HEK293 (cell line): ENCODE measurements around the gene PPID.

Experiments used
- GLIS2 ChIP-seq: fragments of 450-650 bp; formaldehyde crosslinking; IDR thresholded peaks from 2 replicates; pipeline ENCODE4 v1.5.1; 2016; ENCODE audit warnings: missing biosample characterization, missing genetic modification characterization
- HOXD13 ChIP-seq: sonication (generic); formaldehyde crosslinking; IDR thresholded peaks from 2 replicates; pipeline ENCODE4 v1.8.0; 2022; ENCODE audit warnings: missing genetic modification reagents, borderline replicate concordance
- KLF10 ChIP-seq: fragments of 450-650 bp; IDR thresholded peaks from 2 replicates; pipeline ENCODE4 v1.5.1; 2018; ENCODE audit warnings: missing biosample characterization, mild to moderate bottlenecking, missing genetic modification characterization
- KLF16 ChIP-seq: fragments of 450-650 bp; formaldehyde crosslinking; IDR thresholded peaks from 2 replicates; pipeline ENCODE4 v1.5.1; 2017; ENCODE audit warnings: missing biosample characterization, missing genetic modification characterization
- KLF7 ChIP-seq: fragments of 450-650 bp; formaldehyde crosslinking; IDR thresholded peaks from 2 replicates; pipeline ENCODE4 v1.5.1; 2016; ENCODE audit warnings: missing biosample characterization, missing genetic modification characterization, borderline replicate concordance
- SALL2 ChIP-seq: fragments of 450-650 bp; formaldehyde crosslinking; IDR thresholded peaks from 2 replicates; pipeline ENCODE4 v1.5.0; 2017; ENCODE audit warnings: missing biosample characterization, mild to moderate bottlenecking, missing genetic modification characterization, borderline replicate concordance
- TRIM28 ChIP-seq: IDR thresholded peaks from 2 replicates; pipeline ENCODE4 v1.6.1; 2011; ENCODE audit warnings: low read length, control low read depth, borderline replicate concordance
- YY2 ChIP-seq: fragments of 450-650 bp; formaldehyde crosslinking; IDR thresholded peaks from 2 replicates; pipeline ENCODE4 v1.5.1; 2016; ENCODE audit warnings: missing biosample characterization, missing genetic modification characterization
- ZBTB10 ChIP-seq: fragments of 450-650 bp; formaldehyde crosslinking; IDR thresholded peaks from 2 replicates; pipeline ENCODE4 v1.5.1; 2016; ENCODE audit warnings: missing biosample characterization, missing genetic modification characterization
- ZBTB21 ChIP-seq: fragments of 450-650 bp; formaldehyde crosslinking; IDR thresholded peaks from 2 replicates; pipeline ENCODE4 v1.5.1; 2017; ENCODE audit warnings: missing biosample characterization, missing genetic modification characterization
- ZFHX2 ChIP-seq: fragments of 450-650 bp; formaldehyde crosslinking; conservative IDR thresholded peaks from 2 replicates; pipeline ENCODE4 v1.5.1; 2016; ENCODE audit warnings: missing biosample characterization, missing genetic modification characterization
- ZFP3 ChIP-seq: fragments of 450-650 bp; formaldehyde crosslinking; IDR thresholded peaks from 2 replicates; pipeline ENCODE4 v1.5.1; 2016; ENCODE audit warnings: low read depth, missing biosample characterization, missing genetic modification characterization
- ZNF140 ChIP-seq: fragments of 450-650 bp; formaldehyde crosslinking; IDR thresholded peaks from 2 replicates; pipeline ENCODE4 v1.5.1; 2016; ENCODE audit warnings: missing biosample characterization, missing genetic modification characterization
- ZNF184 ChIP-seq: fragments of 450-650 bp; IDR thresholded peaks from 2 replicates; pipeline ENCODE4 v1.5.1; 2018; ENCODE audit warnings: missing biosample characterization, mild to moderate bottlenecking, missing genetic modification characterization
- ZNF214 ChIP-seq: fragments of 450-650 bp; formaldehyde crosslinking; IDR thresholded peaks from 2 replicates; pipeline ENCODE4 v1.5.1; 2017; ENCODE audit warnings: missing biosample characterization, mild to moderate bottlenecking, missing genetic modification characterization, borderline replicate concordance
- ZNF221 ChIP-seq: fragments of 450-650 bp; formaldehyde crosslinking; IDR thresholded peaks from 2 replicates; pipeline ENCODE4 v1.5.1; 2017; ENCODE audit warnings: missing biosample characterization, missing genetic modification characterization, borderline replicate concordance
- ZNF341 ChIP-seq: fragments of 450-650 bp; formaldehyde crosslinking; IDR thresholded peaks from 2 replicates; pipeline ENCODE4; 2016; ENCODE audit warnings: low read depth, missing biosample characterization, missing genetic modification characterization
- ZNF501 ChIP-seq: fragments of 450-650 bp; formaldehyde crosslinking; IDR thresholded peaks from 2 replicates; pipeline ENCODE4 v1.5.1; 2016; ENCODE audit warnings: missing biosample characterization, missing genetic modification characterization
- ZNF521 ChIP-seq: fragments of 450-650 bp; formaldehyde crosslinking; IDR thresholded peaks from 2 replicates; pipeline ENCODE4 v1.5.1; 2017; ENCODE audit warnings: missing biosample characterization, mild to moderate bottlenecking, missing genetic modification characterization
- ZNF561 ChIP-seq: fragments of 450-650 bp; IDR thresholded peaks from 2 replicates; pipeline ENCODE4 v1.5.1; 2018; ENCODE audit warnings: missing biosample characterization, missing genetic modification characterization, borderline replicate concordance
- ZNF571 ChIP-seq: fragments of 450-650 bp; formaldehyde crosslinking; IDR thresholded peaks from 2 replicates; pipeline ENCODE4 v1.5.0; 2017; ENCODE audit warnings: missing biosample characterization, missing genetic modification characterization
- ZNF585B ChIP-seq: fragments of 450-650 bp; formaldehyde crosslinking; IDR thresholded peaks from 2 replicates; pipeline ENCODE4 v1.5.1; 2016; ENCODE audit warnings: missing biosample characterization, missing genetic modification characterization
- ZNF600 ChIP-seq: fragments of 450-650 bp; formaldehyde crosslinking; IDR thresholded peaks from 2 replicates; pipeline ENCODE4 v1.5.1; 2016; ENCODE audit warnings: missing biosample characterization, missing genetic modification characterization
- ZNF629 ChIP-seq: fragments of 450-650 bp; formaldehyde crosslinking; IDR thresholded peaks from 2 replicates; pipeline ENCODE4 v1.5.1; 2017; ENCODE audit warnings: missing biosample characterization, missing genetic modification characterization
- ZNF654 ChIP-seq: fragments of 450-650 bp; formaldehyde crosslinking; IDR thresholded peaks from 2 replicates; pipeline ENCODE4 v1.5.1; 2016; ENCODE audit warnings: low read depth, missing biosample characterization, missing genetic modification characterization
- ZNF76 ChIP-seq: fragments of 450-650 bp; formaldehyde crosslinking; IDR thresholded peaks from 2 replicates; pipeline ENCODE4; 2016; ENCODE audit warnings: low read depth, missing biosample characterization, missing genetic modification characterization, borderline replicate concordance
- ZNF776 ChIP-seq: fragments of 450-650 bp; formaldehyde crosslinking; IDR thresholded peaks from 2 replicates; pipeline ENCODE4 v1.5.0; 2017; ENCODE audit warnings: missing biosample characterization, missing genetic modification characterization, borderline replicate concordance
- ZSCAN5A ChIP-seq: fragments of 450-650 bp; formaldehyde crosslinking; IDR thresholded peaks from 2 replicates; pipeline ENCODE4 v1.5.1; 2016; ENCODE audit warnings: missing biosample characterization, missing genetic modification characterization
- TF ChIP-seq, protein P1 (sequence below): fragments of 450-650 bp; formaldehyde crosslinking; IDR thresholded peaks from 2 replicates; pipeline ENCODE4 v1.5.1; 2017; ENCODE audit warnings: missing biosample characterization, missing genetic modification characterization
- TF ChIP-seq, protein P2 (sequence below): fragments of 450-650 bp; formaldehyde crosslinking; IDR thresholded peaks from 2 replicates; pipeline ENCODE4 v1.5.1; 2016; ENCODE audit warnings: missing biosample characterization, missing genetic modification characterization
- TF ChIP-seq, protein P3 (sequence below): fragments of 450-650 bp; formaldehyde crosslinking; IDR thresholded peaks from 2 replicates; pipeline ENCODE4 v1.5.1; 2017; ENCODE audit warnings: missing biosample characterization, missing genetic modification characterization

The PPID gene

DNA sequence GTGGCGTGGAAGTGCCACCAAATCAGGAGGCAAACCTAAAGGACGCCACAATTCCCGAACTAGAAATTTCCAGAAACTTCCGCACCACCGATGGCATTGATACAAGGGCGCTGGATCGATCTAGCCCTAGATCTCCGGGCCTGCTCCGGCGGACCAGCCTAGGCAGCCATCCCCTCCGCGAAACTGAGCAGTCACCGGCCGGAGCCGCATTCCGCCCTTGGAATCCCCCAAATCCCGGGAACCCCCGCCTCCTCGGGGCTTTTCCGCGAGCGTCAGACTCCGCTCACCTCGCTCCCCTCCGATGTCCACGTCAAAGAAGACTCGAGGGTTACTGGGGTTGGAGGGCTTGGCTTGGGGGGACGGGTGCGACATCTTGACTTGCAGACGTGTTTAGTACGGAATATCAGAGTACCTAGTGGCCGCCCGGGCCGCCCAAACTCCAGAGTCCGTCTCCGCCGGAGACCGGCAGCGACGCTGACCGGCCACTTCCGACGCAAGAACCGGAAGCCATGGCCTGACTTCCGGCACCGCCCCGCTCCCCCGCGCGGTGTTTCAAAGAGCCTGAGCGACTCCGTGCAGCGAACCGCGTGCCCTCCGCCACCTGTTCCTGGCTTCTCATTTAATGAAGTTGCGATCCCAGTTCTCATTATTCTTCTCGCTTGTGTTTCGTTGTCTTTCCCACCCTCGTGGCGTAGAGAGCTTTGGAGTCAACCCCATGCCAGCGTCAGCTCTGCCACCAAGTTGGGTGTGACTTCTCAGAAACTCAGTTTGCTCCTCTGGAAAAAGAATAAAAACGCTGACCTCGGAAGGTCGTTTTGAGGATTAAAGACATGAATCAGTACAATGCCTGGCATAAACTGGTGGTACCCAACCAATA, at the start of gene PPID (continued):
- TF ChIP-seq ZNF76 (tag by site-specific recombination) (no peak), ZNF776 (tag by site-specific recombination) (no peak), ZBTB10 (tag by site-specific recombination) (no peak), ZSCAN5A (tag by site-specific recombination) (no peak), ZFP3 (tag by site-specific recombination) (no peak), KLF10 (tag by site-specific recombination) (peak; percentile 45; the same call in 1 of the 2 replicates), ZNF184 (no peak), ZNF561 (tag by site-specific recombination) (0 out of 2 replicates have a peak, but pooled peaks have one; percentile 79), TRIM28 (peak; percentile 58; the same call in 1 of the 2 replicates), ZNF501 (tag by site-specific recombination) (0 out of 2 replicates have a peak, but pooled peaks have one; percentile 19), ZNF600 (tag by site-specific recombination) (peak; percentile 78), HOXD13 (CRISPR knock-in tag) (no peak), ZNF221 (tag by site-specific recombination) (no peak), YY2 (tag by site-specific recombination) (no peak), KLF16 (tag by site-specific recombination) (no peak; the same call in 1 of the 2 replicates), ZNF341 (tag by site-specific recombination) (peak; percentile 63), SALL2 (tag by site-specific recombination) (no peak), ZNF654 (tag by site-specific recombination) (no peak), ZFHX2 (tag by site-specific recombination) (no peak), ZBTB21 (tag by site-specific recombination) (no peak; the same call in 1 of the 2 replicates), GLIS2 (tag by site-specific recombination) (peak; percentile 60), ZNF629 (tag by site-specific recombination) (peak; percentile 32; the same call in 1 of the 2 replicates), ZNF571 (tag by site-specific recombination) (no peak), ZNF140 (tag by site-specific recombination) (no peak), KLF7 (peak; percentile 94), ZNF585B (tag by site-specific recombination) (no peak), ZNF214 (tag by site-specific recombination) (no peak), ZNF521 (tag by site-specific recombination) (no peak)
- TF ChIP-seq, protein P1, sequence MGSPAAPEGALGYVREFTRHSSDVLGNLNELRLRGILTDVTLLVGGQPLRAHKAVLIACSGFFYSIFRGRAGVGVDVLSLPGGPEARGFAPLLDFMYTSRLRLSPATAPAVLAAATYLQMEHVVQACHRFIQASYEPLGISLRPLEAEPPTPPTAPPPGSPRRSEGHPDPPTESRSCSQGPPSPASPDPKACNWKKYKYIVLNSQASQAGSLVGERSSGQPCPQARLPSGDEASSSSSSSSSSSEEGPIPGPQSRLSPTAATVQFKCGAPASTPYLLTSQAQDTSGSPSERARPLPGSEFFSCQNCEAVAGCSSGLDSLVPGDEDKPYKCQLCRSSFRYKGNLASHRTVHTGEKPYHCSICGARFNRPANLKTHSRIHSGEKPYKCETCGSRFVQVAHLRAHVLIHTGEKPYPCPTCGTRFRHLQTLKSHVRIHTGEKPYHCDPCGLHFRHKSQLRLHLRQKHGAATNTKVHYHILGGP (tag by site-specific recombination) = no peak
- TF ChIP-seq, protein P2, sequence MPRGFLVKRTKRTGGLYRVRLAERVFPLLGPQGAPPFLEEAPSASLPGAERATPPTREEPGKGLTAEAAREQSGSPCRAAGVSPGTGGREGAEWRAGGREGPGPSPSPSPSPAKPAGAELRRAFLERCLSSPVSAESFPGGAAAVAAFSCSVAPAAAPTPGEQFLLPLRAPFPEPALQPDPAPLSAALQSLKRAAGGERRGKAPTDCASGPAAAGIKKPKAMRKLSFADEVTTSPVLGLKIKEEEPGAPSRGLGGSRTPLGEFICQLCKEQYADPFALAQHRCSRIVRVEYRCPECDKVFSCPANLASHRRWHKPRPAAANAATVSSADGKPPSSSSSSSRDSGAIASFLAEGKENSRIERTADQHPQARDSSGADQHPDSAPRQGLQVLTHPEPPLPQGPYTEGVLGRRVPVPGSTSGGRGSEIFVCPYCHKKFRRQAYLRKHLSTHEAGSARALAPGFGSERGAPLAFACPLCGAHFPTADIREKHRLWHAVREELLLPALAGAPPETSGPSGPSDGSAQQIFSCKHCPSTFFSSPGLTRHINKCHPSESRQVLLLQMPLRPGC (tag by site-specific recombination) = no peak
- TF ChIP-seq, protein P3, sequence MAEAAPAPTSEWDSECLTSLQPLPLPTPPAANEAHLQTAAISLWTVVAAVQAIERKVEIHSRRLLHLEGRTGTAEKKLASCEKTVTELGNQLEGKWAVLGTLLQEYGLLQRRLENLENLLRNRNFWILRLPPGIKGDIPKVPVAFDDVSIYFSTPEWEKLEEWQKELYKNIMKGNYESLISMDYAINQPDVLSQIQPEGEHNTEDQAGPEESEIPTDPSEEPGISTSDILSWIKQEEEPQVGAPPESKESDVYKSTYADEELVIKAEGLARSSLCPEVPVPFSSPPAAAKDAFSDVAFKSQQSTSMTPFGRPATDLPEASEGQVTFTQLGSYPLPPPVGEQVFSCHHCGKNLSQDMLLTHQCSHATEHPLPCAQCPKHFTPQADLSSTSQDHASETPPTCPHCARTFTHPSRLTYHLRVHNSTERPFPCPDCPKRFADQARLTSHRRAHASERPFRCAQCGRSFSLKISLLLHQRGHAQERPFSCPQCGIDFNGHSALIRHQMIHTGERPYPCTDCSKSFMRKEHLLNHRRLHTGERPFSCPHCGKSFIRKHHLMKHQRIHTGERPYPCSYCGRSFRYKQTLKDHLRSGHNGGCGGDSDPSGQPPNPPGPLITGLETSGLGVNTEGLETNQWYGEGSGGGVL (tag by site-specific recombination) = no peak
